ENCODE results near the gene TET3. TPM values are rescaled to one million over a fixed set of nuclear protein-coding genes. Genes with fewer than 3 reads are reported as not detected.

Gene TET3
- total and polyA plus RNA-seq, 2 donors (not counting 3 experiments of a cell fraction or from before 2014, with no cell fraction given), result 3.4 to 15.6 TPM

DNA sequence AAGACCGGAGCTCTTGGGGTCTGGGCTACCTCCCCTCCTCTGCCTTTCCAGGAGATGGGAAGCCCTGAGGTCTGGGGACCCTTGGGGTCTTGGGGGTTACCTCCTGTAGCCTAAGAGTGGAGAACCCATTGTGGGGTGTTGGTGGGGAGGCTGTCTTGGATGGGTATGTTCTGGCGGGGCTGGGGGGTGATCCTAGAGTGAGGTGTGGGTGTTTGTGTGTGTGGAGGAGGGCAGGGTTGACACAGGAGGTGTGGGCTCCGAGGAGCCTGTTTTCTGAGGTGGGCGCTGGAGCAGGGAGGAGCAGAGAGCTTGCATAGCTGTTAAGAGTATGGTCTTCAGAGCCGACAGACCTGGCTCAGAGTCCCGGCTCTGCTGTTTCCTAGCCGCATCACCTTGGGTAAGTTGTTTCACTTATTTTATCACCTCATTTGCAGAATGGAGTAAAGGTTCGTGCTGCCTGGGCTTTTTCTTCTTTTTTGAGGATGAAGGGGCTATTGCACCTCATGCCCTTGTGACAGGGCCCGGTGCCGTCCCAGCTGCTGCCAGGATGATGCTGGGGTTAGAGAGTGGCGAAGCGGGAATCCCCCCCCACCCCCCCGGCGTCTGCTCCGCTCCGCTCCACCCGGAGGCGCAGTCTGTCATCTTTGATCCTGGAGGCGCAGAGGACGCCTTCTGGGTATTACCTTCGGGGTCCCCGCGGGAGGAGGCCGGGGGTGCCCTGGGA lies 17.2 kb downstream of the TET3 start:
- Histone ChIP-seq H3K27ac (ENCODE audit: insufficient read depth, low read depth, low read length) (no peak overlapping the region), H3K4me1 (ENCODE audit: control insufficient read depth, extremely low read depth, insufficient read depth, low read length) (peaks cover 9% of the 10 kb centered on the region), H3K36me3 (ENCODE audit: control insufficient read depth in 2 of 2, extremely low read depth in 1 of 2, insufficient read depth in 2 of 2, low read length in 2 of 2) (peaks cover 0 to 2% of the 10 kb centered on the region in 2 experiments), H4K20me1 (replicated peaks; ENCODE audit: control insufficient read depth, extremely low read depth, insufficient read depth, low read length) (no peaks in the 10 kb centered on the region), H3K79me2 (ENCODE audit: control insufficient read depth, insufficient read depth, low read length) (peaks cover 10% of the 10 kb centered on the region), H3K4me3 (replicated peaks in 1 of 3; ENCODE audit: insufficient read depth in 1 of 3, low read depth in 1 of 3, low read length in 3 of 3) (peak overlapping the region in 2 of 3 experiments; percentile 34 to 45), H3K4me2 (ENCODE audit: insufficient read depth, low read length) (peak overlapping the region; percentile 85), H2AFZ (ENCODE audit: low read depth, low read length) (no peak overlapping the region), H3K27me3 (ENCODE audit: control insufficient read depth in 2 of 2, insufficient read depth in 2 of 2, low read length in 2 of 2) (no peaks in the 10 kb centered on the region), H3K9me3 (replicated peaks; ENCODE audit: control insufficient read depth, insufficient read depth, low read length) (no peaks in the 10 kb centered on the region), H3K9ac (replicated peaks; ENCODE audit: extremely low read depth, insufficient read depth, low read length) (no peak overlapping the region), H3K9me1 (replicated peaks; ENCODE audit: control insufficient read depth, extremely low read depth, insufficient read depth, low read length) (no peaks in the 10 kb centered on the region)
- CTCF ChIA-PET, result interaction anchor here (0.5 to 3.1 kb wide), 6 partner anchors 14 to 174 kb away, joined by 3 to 15 read pairs (median 3); partner anchors contain the start of gene STAMBP
- intact Hi-C loops (cut with micrococcal nuclease) (loop anchor here (1.0 to 5.0 kb wide), 2 partner anchors 15 to 105 kb away; no protein-coding TSS in a partner anchor), dilution Hi-C loops (cut with MboI; ENCODE audit: extremely low pct_ligation_motif_present, low sequenced_read_pairs) (no loop called here)
- BruUV-seq (replicated peaks), result no TSS peak
- TF ChIP-seq GATA2 (IDR thresholded peaks at IDR 0.05; ENCODE audit: insufficient read depth, insufficient read length, low read depth, low read length), result no peak
- TF ChIP-seq, protein P1, sequence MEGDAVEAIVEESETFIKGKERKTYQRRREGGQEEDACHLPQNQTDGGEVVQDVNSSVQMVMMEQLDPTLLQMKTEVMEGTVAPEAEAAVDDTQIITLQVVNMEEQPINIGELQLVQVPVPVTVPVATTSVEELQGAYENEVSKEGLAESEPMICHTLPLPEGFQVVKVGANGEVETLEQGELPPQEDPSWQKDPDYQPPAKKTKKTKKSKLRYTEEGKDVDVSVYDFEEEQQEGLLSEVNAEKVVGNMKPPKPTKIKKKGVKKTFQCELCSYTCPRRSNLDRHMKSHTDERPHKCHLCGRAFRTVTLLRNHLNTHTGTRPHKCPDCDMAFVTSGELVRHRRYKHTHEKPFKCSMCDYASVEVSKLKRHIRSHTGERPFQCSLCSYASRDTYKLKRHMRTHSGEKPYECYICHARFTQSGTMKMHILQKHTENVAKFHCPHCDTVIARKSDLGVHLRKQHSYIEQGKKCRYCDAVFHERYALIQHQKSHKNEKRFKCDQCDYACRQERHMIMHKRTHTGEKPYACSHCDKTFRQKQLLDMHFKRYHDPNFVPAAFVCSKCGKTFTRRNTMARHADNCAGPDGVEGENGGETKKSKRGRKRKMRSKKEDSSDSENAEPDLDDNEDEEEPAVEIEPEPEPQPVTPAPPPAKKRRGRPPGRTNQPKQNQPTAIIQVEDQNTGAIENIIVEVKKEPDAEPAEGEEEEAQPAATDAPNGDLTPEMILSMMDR (IDR thresholded peaks at IDR 0.05; ENCODE audit: extremely low read depth in 1 of 2, insufficient read depth in 1 of 2, low read depth in 1 of 2, low read length in 2 of 2), result no peak
- no peak for TF ChIP-seq POLR2AphosphoS5 (IDR thresholded peaks at IDR 0.05; ENCODE audit: insufficient read depth, low read depth, low read length)
- TF ChIP-seq FOS (IDR thresholded peaks at IDR 0.05; ENCODE audit: borderline replicate concordance, insufficient read depth, low read length), result no peak
- TF ChIP-seq POLR2A (IDR thresholded peaks at IDR 0.05; ENCODE audit: low read depth, low read length), result no peak
- TF ChIP-seq EZH2 (IDR thresholded peaks at IDR 0.05; ENCODE audit: borderline replicate concordance, low read depth, low read length, severe bottlenecking), result no peak
- no peak for TF ChIP-seq MYC (IDR thresholded peaks at IDR 0.05; ENCODE audit: low read depth, low read length)
- TF ChIP-seq, protein P2, sequence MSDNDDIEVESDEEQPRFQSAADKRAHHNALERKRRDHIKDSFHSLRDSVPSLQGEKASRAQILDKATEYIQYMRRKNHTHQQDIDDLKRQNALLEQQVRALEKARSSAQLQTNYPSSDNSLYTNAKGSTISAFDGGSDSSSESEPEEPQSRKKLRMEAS (IDR thresholded peaks at IDR 0.05; ENCODE audit: insufficient read depth, insufficient read length), result no peak
- no peak for TF ChIP-seq JUN (IDR thresholded peaks at IDR 0.05; ENCODE audit: borderline replicate concordance, insufficient read depth, insufficient read length, low read depth)
- POLR2A ChIA-PET, result interaction anchor here (0.6 kb wide), 1 partner anchor 34 kb away, joined by 4 read pairs; no protein-coding TSS in a partner anchor
- FAIRE-seq (no peak), DNase-seq (ENCODE audit: low read depth, low spot score) (no peak)

All from endothelial cell of umbilical vein (primary cell).